ENCODE data around the gene FLT4. TPM values are rescaled to one million over a fixed set of nuclear protein-coding genes. Genes with fewer than 3 reads are reported as not detected.

FLT4 gene
- polyA plus RNA-seq, 1 donor from 2014 or later, result 0.04 TPM

- no peak overlapping the region for H2AFZ ChIP-seq (ENCODE audit: low read depth, low read length)
- no peak for TF ChIP-seq RAD21 (conservative IDR thresholded peaks at IDR 0.05)
- H3F3A ChIP-seq (ENCODE audit: insufficient read depth, low read length, poor library complexity, severe bottlenecking), result no peaks in the 10 kb centered on the region
These were observed 48.8 kb downstream of the FLT4 start for GRCh38 chr5:180600554-180601041.

GRCh38 chr5:180599981-180600553 lies 49.3 kb downstream of the FLT4 start:
- Histone ChIP-seq H3K9ac (ENCODE audit: low read length) (no peak overlapping the region), H3F3A (ENCODE audit: insufficient read depth, low read length, poor library complexity, severe bottlenecking) (no peaks in the 10 kb centered on the region), H3K36me3 (ENCODE audit: insufficient read depth, low read length) (no peaks in the 10 kb centered on the region), H4K20me1 (ENCODE audit: insufficient read depth) (no peaks in the 10 kb centered on the region), H3K9me2 (ENCODE audit: insufficient read depth, low read length) (no peaks in the 10 kb centered on the region), H3K27me3 (ENCODE audit: insufficient read depth, low read depth, low read length) (no peaks in the 10 kb centered on the region), H3K4me3 (ENCODE audit: low read length) (no peak overlapping the region), H2AFZ (ENCODE audit: low read depth, low read length) (no peak overlapping the region), H3K79me2 (replicated peaks; ENCODE audit: insufficient read depth, low read length) (no peaks in the 10 kb centered on the region), H3K27ac (ENCODE audit: low read length) (no peak overlapping the region), H3K4me2 (ENCODE audit: low read length) (no peak overlapping the region), H3K9me3 (ENCODE audit: low read length) (no peaks in the 10 kb centered on the region)
- TF ChIP-seq SMC3 (conservative IDR thresholded peaks at IDR 0.05; ENCODE audit: poor library complexity) (no peak), POLR2AphosphoS5 (IDR thresholded peaks at IDR 0.05) (no peak), REST (IDR thresholded peaks at IDR 0.05; ENCODE audit: borderline replicate concordance) (no peak), EZH2 (IDR thresholded peaks at IDR 0.05; ENCODE audit: borderline replicate concordance, insufficient read depth, low read length, poor library complexity, severe bottlenecking) (no peak), RAD21 (conservative IDR thresholded peaks at IDR 0.05) (no peak), TAF1 (IDR thresholded peaks at IDR 0.05; ENCODE audit: low read depth) (no peak), EP300 (conservative IDR thresholded peaks at IDR 0.05; ENCODE audit: poor library complexity, severe bottlenecking) (no peak), MXI1 (conservative IDR thresholded peaks at IDR 0.05; ENCODE audit: poor library complexity, severe bottlenecking) (no peak), CTCF (IDR thresholded peaks at IDR 0.05; ENCODE audit: poor library complexity, severe bottlenecking) (no peak)

More at GRCh38 chr5:180600554-180601041, 48.8 kb downstream of the FLT4 start:
- Histone ChIP-seq H3K27me3 (ENCODE audit: insufficient read depth, low read depth, low read length) (no peaks in the 10 kb centered on the region), H3K9ac (ENCODE audit: low read length) (no peak overlapping the region), H3K4me2 (ENCODE audit: low read length) (no peak overlapping the region), H4K20me1 (ENCODE audit: insufficient read depth) (no peaks in the 10 kb centered on the region), H3K27ac (ENCODE audit: low read length) (no peak overlapping the region), H3K9me3 (ENCODE audit: low read length) (no peaks in the 10 kb centered on the region), H3K4me3 (ENCODE audit: low read length) (no peak overlapping the region), H3K79me2 (replicated peaks; ENCODE audit: insufficient read depth, low read length) (no peaks in the 10 kb centered on the region), H3K36me3 (ENCODE audit: insufficient read depth, low read length) (no peaks in the 10 kb centered on the region), H3K9me2 (ENCODE audit: insufficient read depth, low read length) (no peaks in the 10 kb centered on the region)
